NCI-H774 (cell line): ENCODE data around the gene SCN4A.

Experiments used
- DNase-seq: peaks from one replicate; lab custom pipeline; 2025; lab: John Stamatoyannopoulos, UW

SCN4A gene

DNA sequence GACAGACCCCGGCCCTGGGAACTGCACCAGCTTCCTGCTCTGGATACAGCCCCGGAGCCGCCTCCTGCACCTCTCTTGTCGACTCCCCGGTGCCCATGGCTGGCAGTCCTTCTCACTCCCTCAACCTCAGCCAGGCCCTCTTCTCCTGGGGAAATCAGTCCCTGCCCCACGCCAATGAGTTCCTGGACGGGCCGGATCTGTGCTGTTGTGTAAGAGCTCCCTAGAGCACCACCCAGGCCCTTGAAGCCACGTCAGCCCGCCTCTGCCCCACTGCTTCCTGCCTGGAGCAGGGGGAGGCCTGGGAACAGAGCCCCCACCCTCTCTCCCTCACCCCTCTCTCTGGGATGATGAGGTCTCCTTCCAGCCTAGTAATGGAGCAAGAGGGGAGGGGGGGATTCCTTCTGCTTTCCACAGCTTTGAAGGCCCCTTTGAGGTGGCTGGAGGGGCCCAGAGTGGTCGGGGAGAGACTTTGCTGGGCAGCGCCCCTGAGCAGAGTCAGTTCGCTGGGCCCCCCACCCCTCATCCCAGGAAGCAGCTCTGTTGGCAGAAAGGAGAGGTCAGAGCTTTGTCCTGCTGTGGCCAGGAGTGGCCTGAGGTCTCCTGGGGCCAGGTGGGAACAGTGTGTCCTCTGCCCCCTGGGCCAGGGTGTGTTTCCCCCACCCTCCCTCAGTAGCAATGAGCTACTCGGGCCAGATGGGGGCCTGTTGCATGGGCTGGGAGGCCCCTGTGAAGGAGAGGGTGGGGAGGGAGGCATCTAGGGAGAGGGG, 29.2 kb upstream of the SCN4A start:
- no peak for DNase-seq

- DNase-seq = no peak
Observed at GRCh38 chr17:64001091-64001579, 28.4 kb upstream of the SCN4A start.

DNA sequence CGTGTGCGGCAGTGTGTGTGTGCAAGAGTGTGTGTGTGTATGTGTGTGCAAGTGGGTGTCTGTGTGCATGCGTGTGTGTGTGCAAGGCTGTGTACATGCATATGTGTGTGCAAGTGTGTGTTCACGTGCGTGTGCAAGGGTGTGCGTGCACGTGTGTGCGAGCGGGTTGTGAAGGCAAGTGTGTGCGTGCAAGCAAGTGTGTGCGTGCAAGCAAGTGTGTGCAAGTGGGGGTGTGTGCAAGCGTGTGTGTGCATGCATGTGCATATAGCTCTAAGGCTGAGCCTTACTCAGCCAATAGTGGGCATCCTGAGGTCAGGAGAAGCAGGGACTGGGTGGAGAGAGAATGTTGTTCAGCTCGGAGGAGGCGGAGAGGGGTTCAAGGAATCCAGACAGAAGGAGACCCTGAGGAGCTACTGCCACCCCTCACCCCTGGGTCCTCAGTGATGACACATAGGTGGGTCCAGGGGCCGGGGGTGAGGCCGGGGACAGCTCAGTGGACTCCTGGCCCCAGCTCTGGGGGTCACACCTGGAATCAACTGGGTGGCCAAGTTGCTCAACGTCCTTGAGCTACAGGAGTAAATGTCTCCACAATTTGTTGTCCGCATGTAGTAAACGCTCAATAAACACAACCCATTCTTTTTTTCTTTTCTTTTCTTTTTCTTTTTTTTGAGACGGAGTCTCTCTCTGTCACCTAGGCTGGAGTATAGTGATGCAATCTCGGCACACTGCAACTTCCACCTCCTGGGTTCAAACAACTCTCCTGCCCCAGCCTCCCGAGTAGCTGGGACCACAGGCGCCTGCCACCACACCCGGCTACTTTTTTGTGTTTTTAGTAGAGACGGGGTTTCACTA, 27.2 kb upstream of the SCN4A start:
- DNase-seq = no peak

DNA sequence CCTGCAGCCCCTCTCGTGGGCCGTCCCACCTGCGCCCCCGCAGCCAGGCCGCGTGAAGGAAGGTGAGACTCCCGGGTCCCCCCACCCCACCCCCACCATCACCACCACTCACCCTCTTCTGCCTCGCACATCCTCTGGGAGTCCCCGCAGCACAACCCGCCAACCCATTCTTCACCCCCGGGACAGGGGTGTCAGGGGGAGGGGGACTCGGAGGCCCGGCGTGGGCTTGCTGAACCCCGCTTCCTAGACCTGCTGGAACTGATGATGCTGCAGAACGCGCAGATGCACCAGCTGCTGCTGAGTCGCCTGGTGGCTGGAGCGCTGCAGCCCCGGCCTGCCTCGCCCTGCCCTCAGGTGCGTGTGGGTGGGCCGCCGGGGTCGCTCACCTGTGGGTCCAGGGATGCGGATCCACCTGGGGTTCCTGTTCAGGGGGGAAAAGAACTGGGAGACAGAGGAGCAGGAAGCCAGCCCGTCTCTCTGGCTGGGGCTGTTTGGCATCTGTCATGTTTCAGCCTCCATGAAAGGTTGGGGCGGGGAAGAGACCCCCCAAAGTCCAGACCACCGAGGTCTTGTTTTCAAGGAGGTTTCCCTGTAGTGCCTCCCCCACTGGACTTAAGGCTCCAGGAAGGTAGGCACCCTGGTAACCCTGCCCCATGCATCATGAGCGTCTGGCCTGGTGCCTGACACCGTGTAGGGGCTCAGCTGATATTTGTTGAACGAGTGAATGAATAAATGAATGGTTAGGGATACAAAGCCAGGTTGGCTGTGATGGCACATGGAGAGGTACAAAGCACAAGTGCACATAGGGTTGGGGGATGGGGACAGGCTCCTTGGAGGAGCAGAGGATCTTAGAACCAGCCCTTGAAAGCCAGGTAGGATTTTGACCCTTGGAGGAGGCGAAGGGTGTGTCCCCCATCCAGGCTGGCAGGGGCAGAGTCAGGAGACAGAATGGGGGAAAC, 26.3 kb upstream of the SCN4A start:
- DNase-seq = no peak

DNA sequence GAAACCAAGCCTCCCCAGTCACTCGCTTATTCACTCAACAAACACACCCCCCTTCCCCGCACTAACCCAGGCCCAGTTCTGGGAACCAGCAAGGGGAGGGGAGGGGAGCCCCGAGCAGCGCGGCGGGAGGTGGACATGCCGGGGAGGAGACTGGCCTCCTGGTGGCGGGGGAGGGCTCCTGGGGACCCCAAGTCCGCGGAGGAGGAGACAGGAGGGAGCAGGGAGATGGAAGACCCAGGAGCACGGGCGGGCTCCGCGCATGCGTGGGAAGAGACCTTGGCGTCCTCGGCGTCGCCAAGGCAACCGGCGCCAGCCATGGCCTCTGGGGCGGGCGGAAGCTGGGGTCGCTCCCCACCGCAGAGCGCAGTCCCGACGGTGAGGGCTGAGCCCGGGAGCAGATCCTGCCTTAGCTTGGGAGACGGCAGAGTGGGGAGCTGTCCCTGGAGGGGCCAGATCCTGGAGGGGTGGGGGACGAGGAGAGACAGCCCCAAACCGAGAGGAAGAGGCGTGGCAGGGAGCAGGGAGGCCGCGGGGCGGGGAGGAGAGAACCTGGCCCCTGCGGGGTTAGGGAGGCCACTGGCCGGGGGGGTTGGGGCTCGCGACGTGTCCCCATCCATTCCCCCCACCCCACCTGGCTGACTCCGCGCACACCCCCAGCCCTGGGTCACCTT, 25.5 kb upstream of the SCN4A start, which contains the start of gene PRR29:
TSS of gene PRR29 (plus strand) at position 302 of the 671 bp plus-strand sequence. CDS start at position 316, 14 bp downstream.
- peak; percentile 81 for DNase-seq

DNA sequence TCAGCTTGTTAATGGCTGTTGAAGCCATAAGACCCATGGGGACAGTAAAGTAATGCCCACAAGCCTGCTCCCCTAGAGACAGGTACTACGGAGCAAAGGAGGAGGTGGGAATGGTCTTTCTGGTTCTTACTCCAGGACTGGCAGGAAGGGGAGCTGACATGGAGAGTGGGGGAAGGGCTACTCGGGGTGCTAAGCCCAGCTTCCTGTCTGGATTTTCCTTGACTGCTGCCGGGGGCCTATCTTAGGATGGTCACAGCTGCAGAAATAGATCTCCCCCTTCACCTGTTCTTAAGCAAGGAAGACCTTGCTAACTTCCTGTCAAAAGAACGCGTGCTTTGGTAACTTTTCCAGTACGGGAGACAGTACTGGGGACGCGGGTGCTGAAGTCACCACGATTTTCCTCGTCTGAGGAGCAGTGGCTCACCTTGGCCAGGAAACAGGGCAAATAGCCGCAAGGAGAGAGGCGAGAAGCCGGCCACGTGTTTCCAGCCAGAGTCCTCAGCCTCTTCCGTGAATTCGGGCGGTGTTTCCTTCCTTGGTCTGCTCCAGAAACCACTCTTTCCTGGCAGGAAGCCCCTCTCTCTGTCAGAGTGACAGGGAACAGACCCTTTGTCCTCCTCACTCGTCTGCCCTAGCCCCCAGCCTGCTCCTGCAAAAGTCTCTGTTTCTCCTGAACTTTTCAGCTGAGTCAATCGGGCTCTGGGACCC, 24.8 kb upstream of the SCN4A start:
- DNase-seq = no peak

DNA sequence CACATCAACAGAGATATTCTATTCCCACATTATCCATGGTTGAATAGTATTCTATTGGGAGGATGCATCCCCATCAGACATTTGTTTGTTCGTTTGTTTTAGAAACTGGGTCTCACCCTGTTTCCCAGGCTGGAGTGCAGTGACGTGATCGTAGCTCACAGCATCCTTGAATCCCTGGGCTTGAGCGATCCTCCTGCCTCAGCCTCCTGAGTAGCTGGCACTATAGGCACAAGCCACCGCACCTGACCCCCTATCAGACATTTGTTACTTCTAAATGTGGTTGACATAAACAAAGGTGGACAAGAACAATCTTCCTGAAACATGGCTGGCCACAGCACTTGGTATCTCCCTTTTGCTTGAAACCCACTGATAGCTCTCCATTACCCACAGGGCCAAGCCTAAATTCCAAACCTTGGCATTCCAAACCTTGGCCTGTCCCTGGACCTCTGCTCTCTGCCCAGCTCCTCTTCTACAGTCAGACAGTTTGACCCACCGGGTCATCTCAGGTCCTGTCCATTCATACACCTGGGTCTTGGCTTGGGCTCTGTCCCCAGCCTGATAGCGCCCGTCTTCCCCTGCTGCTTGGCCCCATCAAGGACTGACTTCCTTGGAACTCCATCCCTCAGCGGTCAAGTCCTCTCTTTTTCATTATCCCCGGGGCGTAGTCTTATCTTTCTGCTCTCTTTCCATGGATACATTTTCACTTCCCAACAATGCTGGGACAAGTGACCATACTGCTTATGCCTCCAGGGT, 23.9 kb upstream of the SCN4A start:
- DNase-seq = no peak

GRCh38 chr17:63995626-63996025, 22.9 kb upstream of the SCN4A start:
- no peak for DNase-seq

DNA sequence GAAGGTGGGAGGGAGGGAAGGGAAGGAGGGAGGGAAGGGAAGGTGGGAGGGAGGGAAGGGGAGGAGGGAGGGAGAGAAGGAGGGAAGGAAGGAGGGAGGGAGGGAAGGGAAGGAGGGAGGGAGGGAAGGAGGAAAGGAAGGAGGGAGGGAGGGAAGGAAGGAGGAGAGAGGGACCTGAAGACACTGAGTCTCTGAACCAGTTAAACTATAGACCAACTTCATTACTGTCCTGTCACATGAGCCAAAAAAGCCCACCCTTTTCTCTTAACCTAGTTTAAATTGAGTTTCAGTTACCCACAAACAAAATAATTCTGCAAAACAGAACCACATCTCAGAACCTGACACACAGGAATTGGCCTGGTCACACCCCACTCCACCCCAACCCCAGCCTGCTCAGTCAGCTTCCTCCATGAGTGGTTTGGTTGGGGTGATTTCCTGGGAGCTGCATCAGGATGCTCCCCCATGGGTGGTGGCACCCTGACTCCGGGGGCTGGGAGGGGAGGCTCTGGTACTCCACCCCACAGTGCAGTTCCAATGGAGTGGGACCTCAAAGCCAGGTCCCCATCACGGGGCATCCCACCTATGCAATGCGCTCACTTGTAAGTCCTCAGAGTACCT, 20.8 kb upstream of the SCN4A start:
- no peak for DNase-seq

DNA sequence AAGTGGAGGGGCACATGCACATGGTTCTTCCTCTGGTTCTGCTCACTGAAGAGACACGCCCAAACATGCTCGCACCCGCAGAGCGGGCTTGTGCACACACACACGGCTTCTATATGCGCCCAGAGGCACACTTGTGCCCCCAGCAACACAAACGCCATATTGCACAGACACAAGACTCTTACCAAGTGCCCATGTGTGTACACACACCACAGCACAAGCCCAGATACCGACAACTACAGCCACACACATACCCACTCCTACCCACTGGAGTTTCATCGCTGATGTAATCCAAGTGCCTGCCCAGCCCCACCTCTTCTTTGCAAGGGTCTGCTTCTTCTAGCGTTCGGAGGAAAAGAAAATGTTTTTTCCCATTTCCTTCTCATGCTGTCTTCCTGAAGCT, 18.9 kb upstream of the SCN4A start:
- no peak for DNase-seq

GRCh38 chr17:63989622-63990345, 17.1 kb upstream of the SCN4A start:
- DNase-seq = no peak

GRCh38 chr17:63988741-63989621, 16.3 kb upstream of the SCN4A start:
- DNase-seq = no peak

GRCh38 chr17:63988127-63988478, 15.4 kb upstream of the SCN4A start:
- no peak for DNase-seq

DNA sequence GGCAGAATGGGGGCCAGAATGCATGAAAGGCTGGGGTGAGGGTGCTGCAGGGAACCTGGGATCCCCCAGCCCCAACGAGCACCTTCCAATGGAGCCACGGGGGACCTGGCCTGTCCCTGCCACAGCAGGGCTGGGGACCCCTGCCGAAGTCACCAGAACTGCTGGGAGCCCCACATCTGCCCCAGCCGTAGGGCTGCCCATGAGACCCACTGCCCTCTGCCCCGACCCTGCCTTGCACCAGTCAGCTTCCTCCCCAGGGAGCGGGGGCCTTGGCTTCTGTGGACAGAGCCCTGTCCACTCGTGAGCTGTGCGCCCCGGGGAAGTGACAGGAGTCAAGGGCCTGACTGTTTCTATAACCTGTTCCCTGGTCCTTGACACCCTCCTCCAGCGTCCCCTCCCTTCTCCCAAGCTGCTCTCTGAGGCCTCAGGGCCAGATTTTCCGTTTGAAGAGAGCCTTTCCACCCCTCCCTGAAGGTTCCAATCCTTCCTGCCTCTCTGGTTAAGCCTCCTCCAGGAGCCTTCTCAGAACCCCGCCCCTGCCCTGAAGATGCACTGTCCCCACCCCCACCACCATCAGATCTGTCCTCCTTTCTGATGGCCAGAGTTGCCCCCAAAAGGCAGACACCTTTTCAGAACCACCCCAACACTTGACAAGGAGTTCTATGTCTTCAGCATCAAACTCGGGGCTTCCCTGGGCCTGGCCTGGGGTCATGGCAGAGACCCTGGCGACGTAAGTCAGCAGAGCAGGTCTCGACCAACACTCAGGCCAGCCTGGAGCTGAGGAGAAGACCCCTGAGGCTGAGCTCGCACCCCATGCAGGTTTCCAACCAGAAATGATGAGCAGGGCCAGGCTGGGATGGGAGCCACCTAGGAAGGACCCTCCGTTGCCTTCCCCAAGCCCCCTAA, 14.8 kb upstream of the SCN4A start:
- no peak for DNase-seq

GRCh38 chr17:63986821-63987220, 14.1 kb upstream of the SCN4A start:
- DNase-seq = no peak

- no peak for DNase-seq
Observed at GRCh38 chr17:63985387-63986140, 12.8 kb upstream of the SCN4A start.
